PC-3 (cell line): ENCODE data around the gene MB.

Experiments
- CTCF ChIP-seq: fragments of 300-600 bp; sonication (generic); conservative IDR thresholded peaks from 2 replicates; pipeline ENCODE4 v1.5.1; 2017; ENCODE audit warnings: antibody characterized with exemption, low read depth, mild to moderate bottlenecking, low read length
- EZH2phosphoT487 ChIP-seq: fragments of 300-600 bp; sonication (generic); IDR thresholded peaks from 2 replicates; pipeline ENCODE4 v1.6.1; 2018; ENCODE audit warnings: mild to moderate bottlenecking, antibody characterized with exemption, low read length, borderline replicate concordance

- TF ChIP-seq CTCF (no peak), EZH2phosphoT487 (no peak)
These were observed 2.4 kb upstream of the MB start for GRCh38 chr22:35619336-35620094.
